Lower leg skin (tissue), 3 donors: Measurements from ENCODE around the gene FBXO8.

ENCODE experiments used
- POLR2A ChIP-seq, 2 donors: fragments of 450-650 bp; IDR thresholded peaks; one replicate each; pipeline ENCODE4 v1.6.1; 2016 to 2017; ENCODE audit warnings: antibody characterized with exemption in 2 of 2, mild to moderate bottlenecking in 1 of 2, moderate library complexity in 1 of 2
- TF ChIP-seq, protein P1 (sequence below), 3 donors: fragments of 450-650 bp; IDR thresholded peaks; one replicate each; pipeline ENCODE4 v1.5.1; 2016; ENCODE audit warnings: antibody characterized with exemption in 3 of 3, mild to moderate bottlenecking in 3 of 3, moderate library complexity in 2 of 3

DNA sequence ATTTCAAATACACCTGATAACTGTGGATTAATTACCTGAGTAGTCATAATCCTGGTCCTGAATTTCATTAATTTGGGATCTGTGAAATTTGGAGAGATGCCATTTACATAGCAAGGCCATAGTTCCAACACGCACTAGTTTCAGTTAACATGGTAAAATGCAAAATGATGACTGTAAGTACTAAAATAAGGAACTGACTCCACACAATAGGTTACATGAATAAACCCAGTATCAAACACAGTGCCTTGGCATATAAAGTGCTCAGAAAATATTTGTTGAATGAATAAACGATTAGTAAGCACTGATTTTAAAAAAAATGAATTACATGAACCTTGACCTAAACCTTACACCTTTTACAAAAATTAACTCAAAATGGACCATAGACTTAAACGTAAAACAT, 9.0 kb downstream of the FBXO8 start:
- TF ChIP-seq, protein P1, sequence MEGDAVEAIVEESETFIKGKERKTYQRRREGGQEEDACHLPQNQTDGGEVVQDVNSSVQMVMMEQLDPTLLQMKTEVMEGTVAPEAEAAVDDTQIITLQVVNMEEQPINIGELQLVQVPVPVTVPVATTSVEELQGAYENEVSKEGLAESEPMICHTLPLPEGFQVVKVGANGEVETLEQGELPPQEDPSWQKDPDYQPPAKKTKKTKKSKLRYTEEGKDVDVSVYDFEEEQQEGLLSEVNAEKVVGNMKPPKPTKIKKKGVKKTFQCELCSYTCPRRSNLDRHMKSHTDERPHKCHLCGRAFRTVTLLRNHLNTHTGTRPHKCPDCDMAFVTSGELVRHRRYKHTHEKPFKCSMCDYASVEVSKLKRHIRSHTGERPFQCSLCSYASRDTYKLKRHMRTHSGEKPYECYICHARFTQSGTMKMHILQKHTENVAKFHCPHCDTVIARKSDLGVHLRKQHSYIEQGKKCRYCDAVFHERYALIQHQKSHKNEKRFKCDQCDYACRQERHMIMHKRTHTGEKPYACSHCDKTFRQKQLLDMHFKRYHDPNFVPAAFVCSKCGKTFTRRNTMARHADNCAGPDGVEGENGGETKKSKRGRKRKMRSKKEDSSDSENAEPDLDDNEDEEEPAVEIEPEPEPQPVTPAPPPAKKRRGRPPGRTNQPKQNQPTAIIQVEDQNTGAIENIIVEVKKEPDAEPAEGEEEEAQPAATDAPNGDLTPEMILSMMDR (IDR thresholded peaks at IDR 0.05), result no peak
- no peak for TF ChIP-seq POLR2A (IDR thresholded peaks at IDR 0.05)
